GM12878 (cell line): ENCODE measurements around the gene PDE8B. TPM values are rescaled to one million over a fixed set of nuclear protein-coding genes. Genes with fewer than 3 reads are reported as not detected.

ENCODE experiments used
- ATAC-seq: fragments of 200-7000 bp; cut with Tn5 transposase; 3 replicates; pipeline ENCODE4 v1.9.1; 2020; ENCODE audit warnings: mild to moderate bottlenecking, moderate library complexity
- BruUV-seq: library from RNA; stranded (reverse); fragments of 400-500 nt; replicated peaks from 2 replicates; lab custom pipeline; 2021; lab: Mats Ljungman, UMichigan
- CTCF ChIA-PET: fragments of 300-600 bp; sonication (Branson Sonifier 250); formaldehyde crosslinking; extraction: SDS; loops from one replicate; lab custom pipeline; 2021; ENCODE audit warnings: inconsistent platforms; lab: Yijun Ruan, JAX
- POLR2A ChIA-PET: fragments of 350-600 bp; formaldehyde crosslinking; extraction: SDS; loops from one replicate; lab custom pipeline; 2021; ENCODE audit warnings: inconsistent platforms; lab: Charles Lee
- RAD21 ChIA-PET: fragments of 300-600 bp; sonication (Branson Sonifier 250); formaldehyde crosslinking; loops from one replicate; lab custom pipeline; 2023; ENCODE audit warnings: antibody characterized with exemption; ENCODE audit not compliant: unreplicated experiment; lab: Charles Lee
- SMC1A ChIA-PET: fragments of 300-600 bp; sonication (Branson Sonifier 250); formaldehyde crosslinking; loops from one replicate; lab custom pipeline; 2023; ENCODE audit not compliant: unreplicated experiment, uncharacterized antibody; lab: Charles Lee
- DNase-seq: peaks from one replicate; pipeline ENCODE4 v3.0.0-alpha.2; 2011; ENCODE audit warnings: low read depth, low spot score
- FAIRE-seq: peaks from 3 replicates; lab custom pipeline; 2011; peaks lifted over from hg19 to GRCh38; lab: Jason Lieb, UNC
- H2AFZ ChIP-seq: 2 replicates; pipeline ENCODE4 v1.6.0; 2011; ENCODE audit warnings: low read depth, low read length, control low read depth; ENCODE audit not compliant: control insufficient read depth
- H3K27ac ChIP-seq: 2 replicates; pipeline ENCODE4 v1.5.1; 2011; ENCODE audit warnings: control low read depth; ENCODE audit not compliant: control insufficient read depth, insufficient read depth
- H3K27me3 ChIP-seq, 2 experiments: replicated peaks in 1 of 2; 2 replicates each; pipeline versions ENCODE4 v1.6.0 to v1.6.1; 2011; ENCODE audit warnings: low read length in 1 of 2; ENCODE audit not compliant: control insufficient read depth in 2 of 2, insufficient read depth in 2 of 2
- H3K36me3 ChIP-seq, 2 experiments: 2 replicates each; pipeline ENCODE4 v1.5.1; 2011; ENCODE audit warnings: low read length in 1 of 2; ENCODE audit not compliant: control insufficient read depth in 2 of 2, insufficient read depth in 2 of 2
- H3K4me1 ChIP-seq: 2 replicates; pipeline ENCODE4 v1.6.1; 2011; ENCODE audit warnings: mild to moderate bottlenecking, low read length, moderate library complexity, mixed read lengths; ENCODE audit not compliant: control insufficient read depth, insufficient read depth
- H3K4me2 ChIP-seq: 2 replicates; pipeline ENCODE4 v1.6.0; 2011; ENCODE audit warnings: control low read depth; ENCODE audit not compliant: control insufficient read depth, insufficient read depth
- H3K4me3 ChIP-seq: fragments of 200-600 bp; sonication (generic); 2 replicates; pipeline ENCODE4 v1.5.1; 2016
- H3K79me2 ChIP-seq: 2 replicates; pipeline ENCODE4 v1.6.0; 2011; ENCODE audit warnings: low read length; ENCODE audit not compliant: control insufficient read depth, insufficient read depth
- H3K9ac ChIP-seq: 2 replicates; pipeline ENCODE4 v1.8.0; 2011; ENCODE audit warnings: low read length, control low read depth, mixed read lengths; ENCODE audit not compliant: control insufficient read depth, insufficient read depth
- H3K9me3 ChIP-seq: replicated peaks from 3 replicates; pipeline ENCODE4 v1.5.1; 2011; ENCODE audit warnings: mild to moderate bottlenecking, low read length; ENCODE audit not compliant: control insufficient read depth, insufficient read depth
- H4K20me1 ChIP-seq: 2 replicates; pipeline ENCODE4 v1.6.0; 2011; ENCODE audit not compliant: control insufficient read depth, insufficient read depth
- CUX1 ChIP-seq: IDR thresholded peaks from 2 replicates; pipeline ENCODE4 v1.6.1; 2012; ENCODE audit warnings: improper control_type of control experiment, low read depth, low read length; ENCODE audit not compliant: insufficient replicate concordance
- DPF2 ChIP-seq: fragments of 450-650 bp; IDR thresholded peaks from 2 replicates; pipeline ENCODE4 v1.6.1; 2017; ENCODE audit warnings: mild to moderate bottlenecking
- MTA2 ChIP-seq: fragments of 450-650 bp; IDR thresholded peaks from 2 replicates; pipeline ENCODE4 v1.6.1; 2016; ENCODE audit warnings: low read depth, mild to moderate bottlenecking, moderate library complexity
- PAX8 ChIP-seq: fragments of 450-650 bp; IDR thresholded peaks from 2 replicates; pipeline ENCODE4 v1.6.1; 2017; ENCODE audit warnings: mild to moderate bottlenecking, moderate library complexity
- PBX3 ChIP-seq: IDR thresholded peaks from 2 replicates; pipeline ENCODE4 v1.6.1; 2011; ENCODE audit warnings: mild to moderate bottlenecking, low read depth, low read length, moderate library complexity; ENCODE audit not compliant: insufficient replicate concordance
- POLR2AphosphoS2 ChIP-seq: IDR thresholded peaks from 2 replicates; pipeline ENCODE4 v1.6.1; 2011; ENCODE audit warnings: low read depth, mild to moderate bottlenecking, low read length, improper control_type of control experiment, moderate library complexity
- RUNX3 ChIP-seq: IDR thresholded peaks from 2 replicates; pipeline ENCODE4 v1.6.1; 2012; ENCODE audit warnings: low read length, inconsistent platforms
- TCF3 ChIP-seq: IDR thresholded peaks from 2 replicates; pipeline ENCODE4 v1.6.1; 2012; ENCODE audit warnings: low read depth, mild to moderate bottlenecking, low read length, borderline replicate concordance; ENCODE audit not compliant: insufficient read depth
- ZBTB4 ChIP-seq: fragments of 450-650 bp; formaldehyde crosslinking; IDR thresholded peaks from 2 replicates; pipeline ENCODE4 v1.4.0; 2022; ENCODE audit warnings: mild to moderate bottlenecking, moderate library complexity
- ZNF217 ChIP-seq: fragments of 450-650 bp; IDR thresholded peaks from 2 replicates; pipeline ENCODE4 v1.6.1; 2017; ENCODE audit warnings: antibody characterized with exemption, mild to moderate bottlenecking
- ZNF622 ChIP-seq: fragments of 450-650 bp; IDR thresholded peaks from 2 replicates; pipeline ENCODE4 v1.6.1; 2017; ENCODE audit warnings: mild to moderate bottlenecking, inconsistent platforms
- WGBS: methylation state at CpG from one replicate; pipeline ENCODE4 v1.1.6; 2016; ENCODE audit warnings: low lambda C conversion rate; ENCODE audit not compliant: insufficient replicate concordance, insufficient coverage; ENCODE audit errors: missing lambda C conversion rate; 5-methylcytosine and 5-hydroxymethylcytosine counted together
- in situ Hi-C: fragments of 300-500 bp; cut with MboI; formaldehyde crosslinking; loops from 9 replicates; pipeline ENCODE4 v1.14.3; 2018; ENCODE audit warnings: mixed read lengths
- intact Hi-C: fragments of 100-400 bp; cut with micrococcal nuclease; formaldehyde crosslinking; loops from one replicate; pipeline ENCODE4 v1.14.2; 2022; ENCODE audit not compliant: unreplicated experiment
- polyA plus RNA-seq, 11 experiments: library from polyadenylated mRNA; depleted of rRNA in 4 of 11; unstranded in 6 of 11; stranded (reverse) in 5 of 11; fragments of >200 nt; fragmentation: Nextera tagmentation in 4 of 11; fragmentation: Illumina TruSeq in 1 of 11; extraction: Ambion mirVana in 4 of 11; extraction: Trizol in 1 of 11; gene quantifications; 1 replicate in 1 of 11; 2 replicates in 10 of 11; pipeline versions ENCODE4 v1.2.1 to v1.2.3, GENCODE V29; 2011 to 2016; ENCODE audit warnings: inconsistent platforms in 2 of 11, missing spikeins in 2 of 11, low read depth in 1 of 11
- total RNA-seq, 4 experiments: library from RNA; depleted of rRNA in 3 of 4; stranded (reverse); fragments of >200 nt in 3 of 4; fragmentation: Illumina TruSeq in 1 of 4; extraction: Trizol in 1 of 4; gene quantifications; 2 replicates each; pipeline versions ENCODE4 v1.2.1 to v1.2.3, GENCODE V29; 2013 to 2021
- TF ChIP-seq, protein P1 (sequence below): fragments of 450-650 bp; IDR thresholded peaks from 2 replicates; pipeline ENCODE4 v1.6.1; 2014; ENCODE audit warnings: mild to moderate bottlenecking

Gene PDE8B
- total and polyA plus RNA-seq, 10 of the 15 experiments (the other 5 are each of a cell fraction or from before 2014, with no cell fraction given), result 0.03 to 0.44 (median 0.20) TPM; not detected in 3

DNA sequence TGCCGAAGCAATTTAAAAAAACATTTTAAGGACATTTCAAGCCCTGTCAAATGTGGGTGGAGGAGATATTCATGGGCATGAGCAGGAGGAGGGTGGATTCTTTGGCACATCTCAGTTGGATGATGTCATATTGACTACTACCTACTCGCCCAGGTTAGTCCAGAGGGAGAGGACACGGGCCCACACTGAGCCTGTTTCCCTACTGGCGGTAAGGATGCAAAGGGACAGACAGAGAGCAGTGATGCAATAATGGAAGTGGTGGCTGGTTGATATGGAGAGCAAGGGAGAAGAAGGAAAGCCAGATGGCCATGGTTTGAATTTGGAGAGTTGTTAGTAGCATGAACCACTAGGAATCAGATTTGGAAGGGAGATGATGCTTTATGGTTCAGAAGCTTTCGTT, 34.1 kb upstream of the PDE8B start:
- in situ Hi-C loops, result no loop called here
- Histone ChIP-seq H3K27me3 (peaks cover 6 to 12% of the 10 kb centered on the region in 2 experiments), H3K9ac (no peak overlapping the region), H3K27ac (no peak overlapping the region), H3K4me3 (no peak overlapping the region), H3K36me3 (no peaks in the 10 kb centered on the region), H3K4me2 (no peak overlapping the region), H3K79me2 (no peaks in the 10 kb centered on the region), H2AFZ (no peak overlapping the region), H3K4me1 (no peaks in the 10 kb centered on the region), H4K20me1 (no peaks in the 10 kb centered on the region), H3K9me3 (no peaks in the 10 kb centered on the region)
- DNase-seq, result no peak
- ChIA-PET RAD21 (no interaction called here), CTCF (no interaction called here), POLR2A (no interaction called here), SMC1A (no interaction called here)
- no peak for ATAC-seq
- no TSS peak for BruUV-seq
- no peak for FAIRE-seq
- intact Hi-C loops, result no loop called here
- WGBS, result 72% methylated on average over 5 of the region's 5 CpGs
- TF ChIP-seq POLR2AphosphoS2, result no peak
- TF ChIP-seq ZNF622, result no peak
- no peak for TF ChIP-seq TCF3
- TF ChIP-seq MTA2, result no peak
- TF ChIP-seq ZBTB4 (CRISPR knock-in tag), result no peak
- no peak for TF ChIP-seq RUNX3
- TF ChIP-seq ZNF217, result no peak
- TF ChIP-seq PAX8, result no peak
- no peak for TF ChIP-seq DPF2
- no peak for TF ChIP-seq PBX3
- TF ChIP-seq, protein P1, sequence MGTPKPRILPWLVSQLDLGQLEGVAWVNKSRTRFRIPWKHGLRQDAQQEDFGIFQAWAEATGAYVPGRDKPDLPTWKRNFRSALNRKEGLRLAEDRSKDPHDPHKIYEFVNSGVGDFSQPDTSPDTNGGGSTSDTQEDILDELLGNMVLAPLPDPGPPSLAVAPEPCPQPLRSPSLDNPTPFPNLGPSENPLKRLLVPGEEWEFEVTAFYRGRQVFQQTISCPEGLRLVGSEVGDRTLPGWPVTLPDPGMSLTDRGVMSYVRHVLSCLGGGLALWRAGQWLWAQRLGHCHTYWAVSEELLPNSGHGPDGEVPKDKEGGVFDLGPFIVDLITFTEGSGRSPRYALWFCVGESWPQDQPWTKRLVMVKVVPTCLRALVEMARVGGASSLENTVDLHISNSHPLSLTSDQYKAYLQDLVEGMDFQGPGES, result no peak
- TF ChIP-seq CUX1, result no peak
